ENCODE data around the gene APLP2. TPM values are rescaled to one million over a fixed set of nuclear protein-coding genes. Genes with fewer than 3 reads are reported as not detected.

APLP2 gene
- total and polyA plus RNA-seq, 4 donors = 235 to 532 (median 524) TPM

DNA sequence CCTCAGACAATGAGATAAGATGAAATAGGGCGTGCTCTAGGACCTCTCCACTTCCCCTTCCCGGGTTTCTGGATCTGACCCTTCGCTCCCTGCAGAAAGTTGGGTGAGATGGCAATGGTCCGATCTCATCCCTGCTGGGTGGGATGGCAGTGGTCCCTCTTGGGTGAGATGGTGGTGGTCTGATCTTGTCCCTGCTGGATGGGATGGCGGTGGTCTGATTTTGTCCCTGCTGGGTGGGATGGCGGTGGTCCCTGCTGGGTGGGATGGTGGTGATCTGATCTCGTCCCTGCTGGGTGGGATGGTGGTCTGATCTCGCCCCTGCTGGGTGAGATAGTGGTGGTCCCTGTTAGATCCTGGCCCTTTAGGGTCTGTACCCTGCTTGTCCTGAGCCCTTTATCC lies 111.2 kb downstream of the APLP2 start:
- TF ChIP-seq, protein P1, sequence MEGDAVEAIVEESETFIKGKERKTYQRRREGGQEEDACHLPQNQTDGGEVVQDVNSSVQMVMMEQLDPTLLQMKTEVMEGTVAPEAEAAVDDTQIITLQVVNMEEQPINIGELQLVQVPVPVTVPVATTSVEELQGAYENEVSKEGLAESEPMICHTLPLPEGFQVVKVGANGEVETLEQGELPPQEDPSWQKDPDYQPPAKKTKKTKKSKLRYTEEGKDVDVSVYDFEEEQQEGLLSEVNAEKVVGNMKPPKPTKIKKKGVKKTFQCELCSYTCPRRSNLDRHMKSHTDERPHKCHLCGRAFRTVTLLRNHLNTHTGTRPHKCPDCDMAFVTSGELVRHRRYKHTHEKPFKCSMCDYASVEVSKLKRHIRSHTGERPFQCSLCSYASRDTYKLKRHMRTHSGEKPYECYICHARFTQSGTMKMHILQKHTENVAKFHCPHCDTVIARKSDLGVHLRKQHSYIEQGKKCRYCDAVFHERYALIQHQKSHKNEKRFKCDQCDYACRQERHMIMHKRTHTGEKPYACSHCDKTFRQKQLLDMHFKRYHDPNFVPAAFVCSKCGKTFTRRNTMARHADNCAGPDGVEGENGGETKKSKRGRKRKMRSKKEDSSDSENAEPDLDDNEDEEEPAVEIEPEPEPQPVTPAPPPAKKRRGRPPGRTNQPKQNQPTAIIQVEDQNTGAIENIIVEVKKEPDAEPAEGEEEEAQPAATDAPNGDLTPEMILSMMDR (IDR thresholded peaks at IDR 0.05; ENCODE audit: control extremely low read depth, extremely low read depth) = no peak
- DNase-seq (no peak), ATAC-seq (ENCODE audit: insufficient read depth, low FRiP score) (no peak)
- peaks cover 7 to 24% (median 11%) of the 10 kb centered on the region in 5 donors for H3K4me1 ChIP-seq (ENCODE audit: control insufficient read depth in 5 of 5, insufficient read depth in 5 of 5, low read length in 5 of 5)
- H3K9ac ChIP-seq (ENCODE audit: insufficient read depth in 1 of 2, low read length in 2 of 2) = peak overlapping the region in 1 of 2 donors; percentile 29
- H3K27ac ChIP-seq (ENCODE audit: low read depth in 1 of 2, low read length in 1 of 2) = peak overlapping the region; percentile 17 to 72
- H3K27me3 ChIP-seq (ENCODE audit: control insufficient read depth in 3 of 3, insufficient read depth in 3 of 3, low read length in 2 of 3) = no peaks in the 10 kb centered on the region
- WGBS, 2 donors = 73 to 82% methylated on average over 8 of the region's 8 CpGs
- no peak overlapping the region for H3K4me3 ChIP-seq
- no peaks in the 10 kb centered on the region for H3K9me3 ChIP-seq (ENCODE audit: control insufficient read depth in 4 of 4, insufficient read depth in 3 of 4, low read length in 3 of 4)
- H3K36me3 ChIP-seq (ENCODE audit: control insufficient read depth in 4 of 4, insufficient read depth in 4 of 4, low read length in 4 of 4) = no peaks in the 10 kb centered on the region

DNA sequence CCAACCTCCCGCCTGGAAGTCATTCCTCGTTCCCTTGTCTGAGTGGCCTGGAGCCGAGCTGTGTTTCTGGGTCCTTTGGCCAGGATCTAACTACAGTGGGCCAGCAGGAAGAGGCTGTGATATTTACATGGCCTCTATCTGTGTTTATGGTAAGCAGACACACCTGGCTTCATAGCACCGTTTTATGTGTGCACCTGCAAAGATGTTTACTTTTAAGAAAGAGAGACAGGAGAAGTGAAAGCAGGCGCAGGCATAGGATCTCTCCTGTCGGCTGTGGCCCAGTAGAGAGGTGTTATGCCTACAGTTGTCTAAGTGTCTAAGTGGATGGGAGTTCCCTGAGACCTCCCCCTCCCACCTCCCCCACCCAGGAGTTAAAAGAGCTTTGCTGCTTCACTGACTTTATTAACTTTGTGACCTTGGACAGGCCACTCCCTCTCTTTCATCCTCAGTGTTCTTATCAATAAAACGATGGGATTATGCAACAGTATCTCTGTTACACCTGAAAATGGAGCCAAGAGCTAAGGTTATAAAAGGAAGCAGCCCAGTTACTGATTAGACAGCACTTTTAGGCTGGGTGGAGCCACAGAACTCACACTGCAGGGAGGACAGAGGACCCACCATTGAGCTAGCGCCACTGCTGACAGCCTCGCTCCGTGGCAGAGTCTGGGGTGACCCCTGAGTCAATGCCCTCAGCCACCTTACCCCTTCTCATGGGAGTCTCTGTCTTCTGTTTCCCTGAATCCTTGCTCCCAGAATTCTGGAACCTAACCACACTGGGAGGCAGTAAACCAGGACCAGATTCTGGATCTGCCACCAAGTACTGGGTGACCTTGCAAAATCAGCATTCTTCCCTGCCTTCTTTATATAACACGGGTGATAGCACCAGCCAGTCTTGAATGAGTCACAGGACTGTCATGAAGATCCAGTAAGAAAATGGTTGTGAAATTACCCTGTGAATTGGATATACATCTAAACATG lies 111.9 kb downstream of the APLP2 start:
- 50 to 70% methylated on average over 11 of the region's 11 CpGs for WGBS, 2 donors
- Histone ChIP-seq H3K27ac (ENCODE audit: low read depth in 1 of 2, low read length in 1 of 2) (peak overlapping the region; percentile 70 to 72), H3K4me1 (ENCODE audit: control insufficient read depth in 5 of 5, insufficient read depth in 5 of 5, low read length in 5 of 5) (peaks cover 7 to 24% (median 11%) of the 10 kb centered on the region in 5 donors), H3K4me3 (no peak overlapping the region), H3K9me3 (ENCODE audit: control insufficient read depth in 4 of 4, insufficient read depth in 3 of 4, low read length in 3 of 4) (no peaks in the 10 kb centered on the region), H3K9ac (ENCODE audit: insufficient read depth in 1 of 2, low read length in 2 of 2) (peak overlapping the region in 1 of 2 donors; percentile 29), H3K27me3 (ENCODE audit: control insufficient read depth in 3 of 3, insufficient read depth in 3 of 3, low read length in 2 of 3) (no peaks in the 10 kb centered on the region), H3K36me3 (ENCODE audit: control insufficient read depth in 4 of 4, insufficient read depth in 4 of 4, low read length in 4 of 4) (no peaks in the 10 kb centered on the region)
- peak in 2 of 3 donors; percentile 35 to 68 for DNase-seq
- peak; percentile 38 for ATAC-seq (ENCODE audit: insufficient read depth, low FRiP score)
- TF ChIP-seq, protein P1 (IDR thresholded peaks at IDR 0.05; ENCODE audit: control extremely low read depth, extremely low read depth) = no peak

DNA sequence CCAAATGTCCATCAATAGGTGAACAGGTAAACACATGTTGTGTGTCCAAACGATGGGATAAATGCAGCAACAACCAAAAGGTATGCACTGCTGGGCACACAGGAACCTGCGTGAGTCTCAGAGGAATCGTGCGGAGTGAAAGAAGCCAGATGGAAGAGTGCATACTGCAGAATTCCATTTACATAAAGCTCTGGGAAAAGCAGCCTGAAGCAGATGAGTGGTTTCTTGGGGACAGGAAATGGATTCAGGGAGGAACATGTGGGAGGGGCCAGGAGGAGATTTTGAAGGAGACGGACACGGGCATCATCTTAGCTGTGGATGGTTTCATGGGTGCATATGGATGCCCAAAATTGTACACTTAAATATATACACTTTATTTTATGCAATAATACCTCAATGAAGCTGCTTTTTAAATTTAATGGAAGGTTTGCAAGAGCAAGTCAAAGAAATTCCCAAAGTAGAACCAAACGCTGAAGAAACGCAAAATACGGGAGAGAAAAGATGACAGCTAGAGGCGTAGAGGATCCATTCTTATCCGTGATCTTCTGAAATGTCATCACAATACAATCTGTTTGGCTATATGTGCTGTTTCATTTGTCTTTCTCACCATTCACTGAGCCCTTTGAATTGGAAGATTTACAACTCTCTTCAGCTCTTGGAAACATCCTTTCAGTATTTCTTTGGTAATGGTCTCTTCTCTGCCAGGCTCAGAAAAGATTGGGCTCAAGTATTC lies 114.3 kb downstream of the APLP2 start:
- Histone ChIP-seq H3K27ac (ENCODE audit: low read depth in 1 of 2, low read length in 1 of 2) (no peak overlapping the region), H3K9ac (ENCODE audit: insufficient read depth in 1 of 2, low read length in 2 of 2) (no peak overlapping the region), H3K36me3 (ENCODE audit: control insufficient read depth in 4 of 4, insufficient read depth in 4 of 4, low read length in 4 of 4) (no peaks in the 10 kb centered on the region), H3K27me3 (ENCODE audit: control insufficient read depth in 3 of 3, insufficient read depth in 3 of 3, low read length in 2 of 3) (no peaks in the 10 kb centered on the region), H3K9me3 (ENCODE audit: control insufficient read depth in 4 of 4, insufficient read depth in 3 of 4, low read length in 3 of 4) (no peaks in the 10 kb centered on the region), H3K4me3 (no peak overlapping the region), H3K4me1 (ENCODE audit: control insufficient read depth in 5 of 5, insufficient read depth in 5 of 5, low read length in 5 of 5) (peaks cover 3 to 19% (median 7%) of the 10 kb centered on the region in 5 donors)
- WGBS, 2 donors = 77 to 88% methylated on average over 11 of the region's 11 CpGs
- peak in 1 of 3 donors; percentile 29 for DNase-seq
- no peak for ATAC-seq (ENCODE audit: insufficient read depth, low FRiP score)
- TF ChIP-seq, protein P1 (IDR thresholded peaks at IDR 0.05; ENCODE audit: control extremely low read depth, extremely low read depth) = no peak
